Mammary epithelial cell (primary cell): ENCODE data around the gene ISM1.

ENCODE experiments used
- CTCF ChIP-seq, 2 donors: IDR thresholded peaks in 1 of 2; conservative IDR thresholded peaks in 1 of 2; 2 replicates each; pipeline ENCODE4 v1.5.1; 2011 to 2012; ENCODE audit warnings: inconsistent platforms in 2 of 2, low read length in 2 of 2, mild to moderate bottlenecking in 2 of 2, control low read depth in 1 of 2, low read depth in 1 of 2; ENCODE audit not compliant: insufficient read depth in 1 of 2; ENCODE audit errors: extremely low read depth in 1 of 2
- EZH2 ChIP-seq: IDR thresholded peaks from 2 replicates; pipeline ENCODE4 v1.6.1; 2012; ENCODE audit warnings: low read length, inconsistent platforms, borderline replicate concordance

GRCh38 chr20:13271098-13271497 lies 50.0 kb downstream of the ISM1 start:
- TF ChIP-seq CTCF (conservative IDR thresholded peaks at IDR 0.05 in 1 of 2, IDR thresholded peaks at IDR 0.05 in 1 of 2; ENCODE audit: extremely low read depth in 1 of 2, insufficient read depth in 1 of 2, low read depth in 1 of 2, low read length in 2 of 2): no peak
- TF ChIP-seq EZH2: no peak
